T-cell (primary cell): ENCODE results near the gene SNHG17. TPM values are rescaled to one million over a fixed set of nuclear protein-coding genes. Genes with fewer than 3 reads are reported as not detected.
"Not testable (repeated sequence)": the region's sequence is repeated elsewhere in the genome, so short reads cannot be mapped to it uniquely, and the experiment has no call there.

ENCODE experiments used
- ATAC-seq, 4 experiments: fragments of 200-7000 bp in 3 of 4; fragments of 150-1000 bp in 1 of 4; cut with Tn5 transposase; replicated peaks in 1 of 4; 1 replicate in 3 of 4; 2 replicates in 1 of 4; pipeline ENCODE4 v1.10.0; 2021; ENCODE audit warnings: moderate library complexity in 3 of 4, mild to moderate bottlenecking in 2 of 4, moderate number of reproducible peaks in 1 of 4
- CTCF ChIA-PET, 2 donors: fragments of 300-600 bp; sonication (Branson Sonifier 250); formaldehyde crosslinking; loops; one replicate each; lab custom pipeline; 2022; ENCODE audit warnings: antibody characterized with exemption in 2 of 2; lab: Charles Lee
- POLR2A ChIA-PET, 2 donors: fragments of 300-600 bp; sonication (Branson Sonifier 250); formaldehyde crosslinking; loops; one replicate each; lab custom pipeline; 2022; ENCODE audit warnings: antibody characterized with exemption in 2 of 2; lab: Charles Lee
- DNase-seq, 35 experiments: peaks; one replicate each; pipeline versions ENCODE4 v3.0.0 to v3.0.0-alpha.2; 2013 to 2023
- H3K27ac ChIP-seq: one replicate; pipeline ENCODE4 v1.5.1; 2013; ENCODE audit warnings: low read length
- H3K27me3 ChIP-seq, 2 experiments: replicated peaks in 1 of 2; 1 replicate in 1 of 2; 2 replicates in 1 of 2; pipeline versions ENCODE4 v1.6.1 to v1.7.0; 2013; ENCODE audit warnings: low read length in 1 of 2, mixed read lengths in 1 of 2; ENCODE audit not compliant: control insufficient read depth in 2 of 2, insufficient read depth in 2 of 2; ENCODE audit errors: extremely low read depth in 1 of 2
- H3K36me3 ChIP-seq, 2 donors: 1 replicate in 1 of 2; 2 replicates in 1 of 2; pipeline versions ENCODE4 v1.6.1 to v1.7.0; 2013; ENCODE audit warnings: low read length in 1 of 2; ENCODE audit not compliant: control insufficient read depth in 2 of 2, insufficient read depth in 1 of 2; ENCODE audit errors: extremely low read depth in 1 of 2
- H3K4me1 ChIP-seq, 2 experiments: 1 replicate in 1 of 2; 2 replicates in 1 of 2; pipeline versions ENCODE4 v1.6.1 to v1.7.0; 2013; ENCODE audit warnings: low read length in 2 of 2, mixed read lengths in 1 of 2; ENCODE audit not compliant: insufficient read depth in 2 of 2, control insufficient read depth in 1 of 2; ENCODE audit errors: extremely low read depth in 1 of 2
- H3K4me3 ChIP-seq, 2 donors: 1 replicate in 1 of 2; 2 replicates in 1 of 2; pipeline versions ENCODE4 v1.5.1 to v1.7.0; 2013; ENCODE audit warnings: mild to moderate bottlenecking in 2 of 2, low read length in 1 of 2, moderate library complexity in 1 of 2; ENCODE audit not compliant: control insufficient read depth in 1 of 2; ENCODE audit errors: extremely low read depth in 1 of 2
- H3K9me3 ChIP-seq: 2 replicates; pipeline ENCODE4 v1.7.0; 2013
- H3K27ac Mint-ChIP-seq, 2 donors: one replicate each; pipeline ENCODE4 v1.8.0; 2020 to 2021; ENCODE audit warnings: mild to moderate bottlenecking in 2 of 2, mixed read lengths in 2 of 2
- H3K27me3 Mint-ChIP-seq, 2 donors: one replicate each; pipeline ENCODE4 v1.8.0; 2021 to 2022; ENCODE audit warnings: mixed read lengths in 2 of 2
- H3K36me3 Mint-ChIP-seq: one replicate; pipeline ENCODE4 v1.8.0; 2021; ENCODE audit warnings: mixed read lengths
- H3K4me1 Mint-ChIP-seq, 3 donors: one replicate each; pipeline ENCODE4 v1.8.0; 2020 to 2022; ENCODE audit warnings: mixed read lengths in 3 of 3, mild to moderate bottlenecking in 1 of 3
- H3K4me3 Mint-ChIP-seq, 3 donors: one replicate each; pipeline ENCODE4 v1.8.0; 2020 to 2022; ENCODE audit warnings: mild to moderate bottlenecking in 3 of 3, mixed read lengths in 3 of 3, moderate library complexity in 3 of 3
- H3K9me3 Mint-ChIP-seq, 3 donors: one replicate each; pipeline ENCODE4 v1.8.0; 2020 to 2022; ENCODE audit warnings: mixed read lengths in 3 of 3
- WGBS: methylation state at CpG from one replicate; pipeline ENCODE4 v1.1.5; 2013; ENCODE audit warnings: missing lambda C conversion rate; ENCODE audit not compliant: insufficient coverage; 5-methylcytosine and 5-hydroxymethylcytosine counted together
- total RNA-seq, 35 experiments: library from RNA in 6 of 35; stranded (reverse) in 6 of 35; fragments of 120-200 nt in 1 of 35; gene quantifications; one replicate each; pipeline versions ENCODE4 v1.2.1 to v1.2.4 and lab custom pipeline; 2013 to 2026

SNHG17 gene
- total RNA-seq, 5 donors from 2014 or later (not counting 1 experiment from before 2014, with no cell fraction given) = 46.7 to 77.9 (median 67.6) TPM

DNA sequence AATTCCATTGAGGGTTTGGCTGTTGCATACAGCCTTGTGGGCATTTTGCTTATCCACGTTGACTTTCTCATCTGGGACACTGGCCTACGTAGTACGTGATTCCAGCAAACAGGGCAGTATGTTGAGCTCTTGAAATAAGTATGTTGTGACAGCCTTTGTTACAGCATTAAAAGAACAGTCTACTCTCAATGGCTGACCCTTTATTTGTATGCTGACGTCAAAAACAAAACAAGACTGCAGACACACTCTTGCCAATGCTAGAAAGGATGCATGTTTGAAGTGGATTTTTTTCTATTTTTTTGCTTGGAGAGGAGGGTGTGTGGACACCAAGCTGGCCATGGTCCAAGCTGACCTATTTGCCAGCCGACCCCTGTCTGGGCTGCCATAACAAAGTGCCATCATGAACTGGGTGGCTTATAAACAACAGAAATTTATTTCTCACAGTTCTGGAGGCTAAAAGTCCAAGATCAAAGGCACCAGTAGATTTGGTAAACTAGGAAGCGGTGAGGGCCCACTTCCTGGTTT lies 10.8 kb upstream of the SNHG17 start:
- H3K4me1 ChIP-seq = peaks cover 0 to 19% of the 10 kb centered on the region in 2 experiments
- Mint-ChIP-seq H3K4me1 (peaks cover 27 to 31% (median 29%) of the 10 kb centered on the region in 3 donors), H3K36me3 (peaks cover 23% of the 10 kb centered on the region), H3K4me3 (peak overlapping the region; percentile 83 to 89 (median 87)), H3K27ac (peak overlapping the region; percentile 81 to 86), H3K9me3 (no peaks in the 10 kb centered on the region), H3K27me3 (peaks cover 6 to 7% of the 10 kb centered on the region in 2 donors)
- POLR2A ChIA-PET = interaction anchor here (0.6 to 3.2 kb wide), 4 partner anchors 11 to 34 kb away, joined by 3 to 23 read pairs (median 4); partner anchors contain the start of genes RALGAPB (in 1 of the 2) and SNHG17 (in 1 of the 2)
- H3K27me3 ChIP-seq = peaks cover 0 to 11% of the 10 kb centered on the region in 2 experiments
- WGBS = 79% methylated on average over 5 of the region's 6 CpGs
- H3K27ac ChIP-seq = peak overlapping the region; percentile 70
- H3K36me3 ChIP-seq = peaks cover 0 to 11% of the 10 kb centered on the region in 2 donors
- CTCF ChIA-PET = interaction anchor here (0.6 to 3.2 kb wide), 12 partner anchors 8 to 128 kb away, joined by 3 to 72 read pairs (median 3); partner anchors contain the start of genes SNHG17 (in 2 of the 2) and RALGAPB (in 1 of the 2)
- DNase-seq = no peak
- peak in 1 of 4 experiments; percentile 48 for ATAC-seq
- H3K4me3 ChIP-seq = peak overlapping the region; percentile 73 to 75
- no peaks in the 10 kb centered on the region for H3K9me3 ChIP-seq

DNA sequence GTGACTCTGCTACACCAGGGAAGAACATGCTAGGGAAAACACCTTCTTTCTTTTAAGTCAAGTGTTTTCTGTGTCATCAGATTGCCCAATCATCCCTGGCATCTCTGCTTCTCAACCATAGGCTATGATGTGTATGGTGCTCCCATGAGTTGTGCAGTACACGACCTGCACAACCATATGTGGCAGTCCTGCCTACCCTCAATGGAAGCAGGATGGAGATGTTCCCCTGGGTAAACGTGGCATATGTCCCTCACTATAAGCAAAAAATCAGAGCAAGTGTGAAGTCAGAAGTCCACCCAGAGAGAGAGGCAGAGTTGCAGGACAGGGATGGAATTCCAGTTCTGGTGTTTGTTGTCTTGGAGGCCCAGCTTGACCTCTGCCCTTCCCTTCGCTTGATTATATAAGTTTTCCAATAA lies 10.3 kb upstream of the SNHG17 start:
- H3K4me3 ChIP-seq = no peak overlapping the region
- Mint-ChIP-seq H3K4me3 (no peak overlapping the region), H3K27me3 (peaks cover 7 to 10% of the 10 kb centered on the region in 2 donors)

DNA sequence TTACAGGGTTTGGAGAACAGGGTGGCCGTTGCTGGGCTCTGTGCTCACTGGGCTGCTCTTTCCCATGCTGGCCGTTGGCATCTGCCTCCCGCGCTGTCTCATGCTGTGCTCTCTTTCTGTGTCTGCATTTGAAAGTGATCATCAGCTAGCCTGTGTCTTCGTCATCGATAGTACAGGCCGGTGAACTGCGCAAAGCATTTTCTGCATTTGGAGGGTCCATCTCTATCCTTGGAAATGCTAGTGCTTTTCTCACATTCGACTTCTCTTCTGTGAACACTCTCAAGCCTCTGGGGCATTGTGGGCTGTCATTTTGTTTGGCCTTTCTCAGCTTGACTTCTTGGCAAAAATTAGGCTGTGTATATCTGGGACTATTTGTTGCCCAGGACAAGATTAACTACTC lies 6.8 kb upstream of the SNHG17 start:
- Mint-ChIP-seq H3K36me3 (no peaks in the 10 kb centered on the region), H3K27ac (no peak overlapping the region), H3K4me1 (peaks cover 7 to 11% (median 10%) of the 10 kb centered on the region in 3 donors), H3K9me3 (no peaks in the 10 kb centered on the region), H3K27me3 (peaks cover 7 to 16% of the 10 kb centered on the region in 2 donors), H3K4me3 (no peak overlapping the region)
- no peak for DNase-seq
- no peaks in the 10 kb centered on the region for H3K9me3 ChIP-seq
- ChIA-PET CTCF (no interaction called here), POLR2A (no interaction called here)
- no peaks in the 10 kb centered on the region for H3K36me3 ChIP-seq
- no peak overlapping the region for H3K4me3 ChIP-seq
- H3K27ac ChIP-seq = no peak overlapping the region
- H3K4me1 ChIP-seq = peaks cover 0 to 12% of the 10 kb centered on the region in 2 experiments
- ATAC-seq = no peak
- 77% methylated on average over 9 of the region's 9 CpGs for WGBS
- H3K27me3 ChIP-seq = peaks cover 0 to 23% of the 10 kb centered on the region in 2 experiments

More for the DNA sequence above, 10.3 kb upstream of the SNHG17 start:
- H3K27ac ChIP-seq = no peak overlapping the region
- peaks cover 0 to 19% of the 10 kb centered on the region in 2 experiments for H3K4me1 ChIP-seq
- H3K9me3 ChIP-seq = no peaks in the 10 kb centered on the region
- Mint-ChIP-seq H3K27ac (no peak overlapping the region), H3K4me1 (peaks cover 27 to 31% (median 29%) of the 10 kb centered on the region in 3 donors), H3K9me3 (no peaks in the 10 kb centered on the region), H3K36me3 (peaks cover 17% of the 10 kb centered on the region)
- CTCF ChIA-PET = interaction anchor here (1.0 to 3.2 kb wide), 7 partner anchors 11 to 47 kb away, joined by 3 to 72 read pairs (median 3); partner anchors contain the start of genes SNHG17 (in 2 of the 2) and RALGAPB (in 1 of the 2)
- DNase-seq = no peak
- 90% methylated on average over 2 of the region's 3 CpGs for WGBS
- POLR2A ChIA-PET = interaction anchor here in 1 of 2 donors (3.2 kb wide), 1 partner anchor 11 kb away, joined by 23 read pairs; the partner anchor contains the start of gene SNHG17
- H3K36me3 ChIP-seq = peaks cover 0 to 8% of the 10 kb centered on the region in 2 donors
- no peak for ATAC-seq
- H3K27me3 ChIP-seq = peaks cover 0 to 16% of the 10 kb centered on the region in 2 experiments

DNA sequence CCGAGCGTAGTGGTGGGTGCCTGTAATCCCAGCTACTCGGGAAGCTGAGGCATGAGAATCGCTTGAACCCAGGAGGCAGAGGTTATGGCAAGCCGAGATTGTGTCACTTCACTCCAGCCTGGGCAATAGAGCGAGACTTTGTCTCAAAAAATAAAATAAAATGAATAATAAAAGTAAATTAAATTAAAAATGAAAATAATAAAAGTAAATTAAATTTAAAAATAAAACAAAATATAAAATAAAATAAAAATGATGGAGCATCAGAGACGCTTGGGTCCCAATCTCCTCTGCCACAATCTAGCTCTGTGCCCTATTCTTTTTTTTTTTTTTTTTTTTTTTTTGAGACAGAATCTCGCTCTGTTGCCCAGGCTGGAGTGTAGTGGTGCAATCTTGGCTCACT lies 6.0 kb upstream of the SNHG17 start:
- H3K27ac Mint-ChIP-seq, H3K4me3 Mint-ChIP-seq, ATAC-seq, H3K36me3 Mint-ChIP-seq, DNase-seq, H3K9me3 Mint-ChIP-seq, H3K36me3 ChIP-seq, H3K4me1 ChIP-seq, H3K4me3 ChIP-seq, H3K4me1 Mint-ChIP-seq, POLR2A ChIA-PET, H3K27ac ChIP-seq, H3K9me3 ChIP-seq: not testable (repeated sequence)
- CTCF ChIA-PET = interaction anchor here (0.5 to 1.5 kb wide), 2 partner anchors 31 to 646 kb away, joined by 3 to 5 read pairs; partner anchors contain the start of gene RALGAPB (in 1 of the 2)
- peaks cover 7 to 16% of the 10 kb centered on the region in 2 donors for H3K27me3 Mint-ChIP-seq
- WGBS = no CpG with 5 or more reads among the region's 8 CpGs
- H3K27me3 ChIP-seq = peaks cover 0 to 23% of the 10 kb centered on the region in 2 experiments

DNA sequence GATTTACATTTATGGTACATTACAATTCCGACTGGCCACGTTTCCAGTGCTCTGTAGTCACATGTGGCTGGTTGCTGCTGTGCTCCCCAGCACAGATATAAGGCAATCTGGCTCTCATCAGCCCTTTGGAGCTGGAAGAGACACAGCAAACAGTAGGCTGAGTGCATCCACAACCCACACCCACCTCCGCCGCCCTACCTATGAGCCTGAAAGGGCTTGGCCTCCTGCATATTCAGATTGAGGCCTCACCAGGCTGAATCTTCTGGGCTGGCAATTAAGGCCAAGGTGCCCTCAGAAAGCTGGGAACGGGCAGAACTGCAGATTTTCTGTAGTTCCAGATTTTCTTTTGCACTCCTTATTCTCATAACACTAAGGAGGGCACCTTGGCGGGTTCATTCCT lies 2.7 kb upstream of the SNHG17 start:
- peaks cover 2 to 10% of the 10 kb centered on the region in 2 donors for H3K36me3 ChIP-seq
- H3K4me3 Mint-ChIP-seq = no peak overlapping the region
- CTCF ChIA-PET = interaction anchor here in 1 of 2 donors (0.5 to 2.4 kb wide), 5 partner anchors 9 to 612 kb away, joined by 3 to 19 read pairs (median 7); partner anchors contain the start of gene RALGAPB

DNA sequence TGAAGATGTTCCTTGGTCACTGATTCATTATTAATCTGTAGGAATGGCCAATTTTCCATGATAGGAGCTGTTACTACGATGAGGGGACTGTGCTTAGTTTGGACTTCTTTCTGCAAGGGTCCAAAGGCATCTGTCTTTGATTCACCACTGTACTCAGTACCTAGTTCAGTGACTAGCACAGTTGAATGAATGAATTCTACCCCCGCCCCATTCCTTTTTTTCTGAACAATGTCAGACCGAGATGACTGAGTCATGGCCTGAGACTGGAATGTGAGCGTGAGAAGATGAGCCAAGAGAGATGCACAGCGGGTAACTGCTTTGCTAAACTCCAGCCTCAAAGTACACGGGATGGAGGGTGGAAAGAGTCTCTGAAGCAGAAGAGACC lies 419 bp upstream of the SNHG17 start:
- Mint-ChIP-seq H3K4me1 (peaks cover 41 to 42% (median 41%) of the 10 kb centered on the region in 3 donors), H3K27me3 (peaks cover 0 to 7% of the 10 kb centered on the region in 2 donors), H3K36me3 (peaks cover 29% of the 10 kb centered on the region), H3K4me3 (peak overlapping the region; percentile 89 to 95 (median 93)), H3K9me3 (no peaks in the 10 kb centered on the region), H3K27ac (peak overlapping the region; percentile 89 to 95)
- WGBS = 88% methylated on average over 4 of the region's 6 CpGs
- H3K36me3 ChIP-seq = peaks cover 9 to 32% of the 10 kb centered on the region in 2 donors
- H3K9me3 ChIP-seq = no peaks in the 10 kb centered on the region
- H3K4me1 ChIP-seq = peaks cover 6 to 29% of the 10 kb centered on the region in 2 experiments
- ChIA-PET CTCF (interaction anchor here (0.6 to 3.5 kb wide), 8 partner anchors 11 to 1514 kb away, joined by 3 to 72 read pairs (median 5); partner anchors contain the start of gene RALGAPB (in 1 of the 2)), POLR2A (interaction anchor here in 1 of 2 donors (0.5 to 2.2 kb wide), 3 partner anchors 11 to 1501 kb away, joined by 4 to 23 read pairs (median 5); no protein-coding TSS in a partner anchor)
- peaks cover 0 to 8% of the 10 kb centered on the region in 2 experiments for H3K27me3 ChIP-seq
- ATAC-seq = peak in 2 of 4 experiments; percentile 4 to 6
- no peak for DNase-seq
- no peak overlapping the region for H3K4me3 ChIP-seq
- no peak overlapping the region for H3K27ac ChIP-seq

More for the DNA sequence above, 2.7 kb upstream of the SNHG17 start:
- POLR2A ChIA-PET = interaction anchor here in 1 of 2 donors (0.6 to 0.7 kb wide), 2 partner anchors 10 to 363 kb away, joined by 4 to 5 read pairs; no protein-coding TSS in a partner anchor
- H3K27me3 ChIP-seq = peaks cover 0 to 22% of the 10 kb centered on the region in 2 experiments
- peaks cover 8% of the 10 kb centered on the region for H3K36me3 Mint-ChIP-seq
- no peak overlapping the region for H3K27ac Mint-ChIP-seq
- H3K4me1 ChIP-seq = peaks cover 4 to 22% of the 10 kb centered on the region in 2 experiments
- peaks cover 18 to 20% (median 19%) of the 10 kb centered on the region in 3 donors for H3K4me1 Mint-ChIP-seq
- no peaks in the 10 kb centered on the region for H3K9me3 Mint-ChIP-seq
- 89% methylated on average over 4 of the region's 6 CpGs for WGBS
- no peak for ATAC-seq
- DNase-seq = no peak
- peaks cover 7 to 16% of the 10 kb centered on the region in 2 donors for H3K27me3 Mint-ChIP-seq
- no peaks in the 10 kb centered on the region for H3K9me3 ChIP-seq
- no peak overlapping the region for H3K27ac ChIP-seq
- no peak overlapping the region for H3K4me3 ChIP-seq
